GM21381 (cell line): ENCODE measurements around the gene UPK3A.
"Not testable (repeated sequence)": the region's sequence is repeated elsewhere in the genome, so short reads cannot be mapped to it uniquely, and the experiment has no call there.

Experiments used
- ATAC-seq: cut with Tn5 transposase; IDR thresholded peaks from one replicate; pipeline ENCODE4 v1.9.1; 2021; ENCODE audit warnings: mild to moderate bottlenecking, moderate library complexity; ENCODE audit not compliant: unreplicated experiment

UPK3A gene

DNA sequence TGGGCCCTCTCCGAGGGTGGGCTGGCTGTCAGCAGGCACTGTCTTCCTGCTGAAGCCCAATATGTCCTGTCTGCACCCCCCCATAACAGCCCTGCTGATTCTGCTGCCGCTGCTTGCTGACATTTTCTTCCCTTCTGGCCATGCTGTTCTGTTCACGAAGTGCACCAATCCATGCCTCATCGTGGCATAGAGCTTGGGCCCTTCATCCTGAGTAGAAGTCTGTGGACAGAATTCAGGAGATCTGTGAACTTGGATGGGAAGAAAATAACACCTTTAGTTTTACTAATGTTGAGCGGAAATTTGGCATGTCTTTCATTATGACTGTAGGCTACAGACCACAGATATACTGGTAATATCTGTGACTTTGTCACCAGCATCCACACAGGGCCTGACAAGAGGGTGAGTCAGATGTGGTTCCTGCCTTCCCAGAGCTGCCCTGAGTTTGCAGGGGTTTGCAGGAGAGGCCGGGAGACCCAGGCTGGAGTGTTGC, 29.9 kb upstream of the UPK3A start:
- ATAC-seq, result peak; percentile 52

DNA sequence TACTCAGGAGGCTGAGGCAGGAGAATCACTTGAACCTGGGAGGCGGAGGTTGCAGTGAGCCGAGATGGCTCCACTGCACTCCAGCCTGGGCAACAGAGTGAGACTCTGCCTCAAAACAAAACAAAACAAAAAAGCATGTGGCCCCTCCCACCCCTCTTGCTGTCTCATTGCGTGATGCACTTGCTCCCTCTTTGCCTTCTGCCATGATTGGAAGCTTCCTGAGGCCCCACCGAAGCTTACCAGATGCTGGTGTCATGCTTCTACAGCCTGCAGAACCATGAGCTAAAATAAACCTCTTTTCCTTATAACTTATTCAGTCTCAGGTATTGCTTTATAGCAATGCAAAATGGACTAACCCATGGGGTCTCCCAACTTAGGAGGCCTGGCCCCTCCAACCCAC, 26.8 kb upstream of the UPK3A start:
- not testable (repeated sequence) for ATAC-seq

DNA sequence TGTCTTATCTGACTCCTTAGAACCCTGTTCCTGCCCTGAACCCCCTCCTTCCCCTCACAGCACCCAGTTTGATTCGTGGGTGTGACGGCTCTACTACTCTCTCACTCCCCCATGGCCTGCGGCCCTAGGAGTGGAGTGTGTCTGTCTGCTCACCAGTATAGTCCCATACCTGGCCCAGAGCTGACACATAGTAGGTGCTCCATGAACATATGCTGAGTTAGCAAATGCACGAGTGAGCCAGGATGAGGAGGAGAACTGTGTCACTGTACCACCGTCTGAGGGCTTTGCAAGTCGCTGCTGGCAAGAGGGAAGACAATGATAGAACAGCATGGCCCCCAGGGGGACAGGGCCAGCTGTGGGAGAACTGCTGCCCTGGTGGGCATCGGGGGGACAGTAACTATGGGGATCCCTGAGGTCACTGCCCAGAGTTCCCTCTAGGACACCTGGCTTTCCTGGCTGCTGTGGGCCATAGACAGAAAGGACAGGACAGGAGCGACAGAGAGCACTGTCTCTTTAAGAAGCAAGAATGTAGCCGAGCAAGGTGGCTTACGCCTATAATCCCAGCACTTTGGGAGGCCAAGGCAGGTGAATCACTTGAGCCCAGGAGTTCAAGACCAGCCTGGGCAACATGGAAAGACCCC, 24.9 kb upstream of the UPK3A start:
- ATAC-seq, result no peak

DNA sequence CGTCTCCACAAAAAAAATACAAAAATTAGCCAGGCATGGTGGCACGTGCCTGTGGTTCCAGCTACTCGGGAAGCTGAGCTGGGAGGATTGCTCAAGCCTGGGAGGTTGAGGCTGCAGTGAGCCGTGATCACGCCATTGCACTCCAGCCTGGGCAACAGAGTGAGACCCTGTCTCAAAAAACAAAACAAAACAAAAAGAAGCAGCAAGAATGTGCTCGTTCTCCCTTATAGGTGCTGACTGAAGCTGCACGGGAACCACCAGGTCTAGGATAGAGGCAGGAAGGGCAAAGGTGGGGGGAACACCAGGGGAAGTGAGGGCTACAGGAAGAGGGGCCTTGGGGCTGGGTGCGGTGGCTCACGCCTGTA, 24.4 kb upstream of the UPK3A start:
- ATAC-seq, result not testable (repeated sequence)

DNA sequence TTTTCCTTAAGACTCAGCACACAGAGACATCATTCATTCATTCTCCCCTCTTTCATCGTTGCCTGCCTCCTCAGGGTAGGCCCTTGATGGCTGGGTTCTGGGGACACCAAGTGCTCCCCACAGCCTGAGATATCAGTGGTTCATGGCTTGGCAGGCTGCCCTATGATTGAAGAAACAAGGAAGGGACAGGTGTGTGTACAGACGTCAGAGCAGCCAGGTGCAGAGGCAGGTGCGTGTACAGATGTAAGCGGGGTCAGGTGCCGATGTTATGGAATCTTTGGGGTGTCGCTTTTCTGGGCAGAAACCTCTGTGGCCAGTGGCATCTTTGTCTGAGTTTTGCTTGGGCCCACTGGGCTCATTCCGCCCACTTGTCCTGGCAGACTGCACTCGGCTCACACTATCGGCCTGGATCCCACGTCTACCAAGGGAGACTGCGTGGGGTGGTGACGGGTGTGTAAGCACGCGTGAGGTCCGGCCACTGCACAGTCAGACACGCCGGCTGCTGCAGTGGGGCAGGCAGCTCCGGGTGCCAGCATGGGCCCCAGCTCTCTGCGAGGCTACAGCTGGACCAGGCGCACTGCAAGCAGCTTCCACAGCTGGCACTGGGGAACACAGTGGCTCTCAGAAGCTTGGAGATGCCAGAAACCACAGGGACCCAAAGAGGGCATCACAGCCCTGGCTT, 23.2 kb upstream of the UPK3A start:
- no peak for ATAC-seq

DNA sequence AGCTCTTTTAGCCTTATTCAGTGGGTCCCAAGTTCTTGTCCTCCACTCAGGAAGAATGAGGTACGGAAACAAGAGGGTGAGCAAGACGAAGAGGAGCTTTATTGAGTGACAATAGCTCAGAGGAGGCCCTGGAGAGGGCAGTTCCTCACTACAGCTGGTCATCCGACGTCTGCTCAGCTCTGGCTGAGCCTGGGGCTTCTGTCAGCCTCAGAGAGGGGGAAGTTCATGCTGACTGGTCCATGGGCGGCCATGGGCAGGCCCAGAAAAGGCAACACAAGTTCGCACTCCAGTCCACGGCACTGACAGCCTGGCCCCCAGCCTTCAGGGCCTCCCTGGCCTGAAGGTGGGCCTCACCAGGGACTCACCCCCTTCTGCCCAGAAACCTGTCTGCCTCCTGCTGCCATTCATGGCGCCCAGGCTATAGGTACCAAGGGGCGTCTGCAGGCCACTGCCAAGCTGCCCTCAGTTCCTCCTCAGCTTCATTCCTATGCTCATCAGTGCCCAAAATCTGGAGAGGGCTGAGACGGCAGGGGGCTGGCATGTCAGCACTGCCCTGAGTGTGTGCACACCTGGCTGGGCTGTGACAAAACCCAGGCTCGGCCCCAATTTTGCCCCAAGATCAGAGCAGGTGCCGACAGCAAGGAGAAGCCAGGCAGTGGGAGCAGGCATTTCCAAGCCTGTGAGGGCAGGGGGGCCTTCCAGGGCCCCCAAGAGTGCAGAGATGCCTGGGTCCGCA, 22.4 kb upstream of the UPK3A start:
- peak; percentile 5 for ATAC-seq

DNA sequence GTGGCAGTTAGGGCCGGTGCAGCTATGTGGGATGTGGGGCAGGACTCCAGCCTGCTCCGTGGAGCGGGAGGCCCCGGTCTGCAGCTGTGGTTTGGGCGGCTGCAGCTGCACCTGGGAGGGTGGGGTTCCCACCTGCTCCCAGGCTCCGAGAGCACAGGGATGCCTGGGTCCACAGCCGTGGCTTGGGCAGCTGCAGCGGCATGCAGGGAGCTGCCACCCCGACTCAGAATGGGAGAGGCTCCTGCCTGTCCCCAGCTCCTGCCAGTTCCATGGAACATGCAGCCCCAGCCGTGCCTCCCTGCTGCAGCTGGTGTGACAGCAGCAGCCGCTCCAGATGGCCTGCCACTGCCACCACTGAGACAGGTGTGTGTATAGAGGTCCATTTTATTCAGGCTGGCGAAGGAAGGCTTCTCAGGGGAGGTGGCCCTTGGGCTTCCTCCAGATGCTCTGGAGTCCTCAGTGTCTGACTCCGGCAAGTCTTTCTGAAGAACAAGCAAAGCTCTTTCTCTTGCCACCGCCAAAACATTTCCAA, 21.8 kb upstream of the UPK3A start:
- ATAC-seq, result peak; percentile 29

DNA sequence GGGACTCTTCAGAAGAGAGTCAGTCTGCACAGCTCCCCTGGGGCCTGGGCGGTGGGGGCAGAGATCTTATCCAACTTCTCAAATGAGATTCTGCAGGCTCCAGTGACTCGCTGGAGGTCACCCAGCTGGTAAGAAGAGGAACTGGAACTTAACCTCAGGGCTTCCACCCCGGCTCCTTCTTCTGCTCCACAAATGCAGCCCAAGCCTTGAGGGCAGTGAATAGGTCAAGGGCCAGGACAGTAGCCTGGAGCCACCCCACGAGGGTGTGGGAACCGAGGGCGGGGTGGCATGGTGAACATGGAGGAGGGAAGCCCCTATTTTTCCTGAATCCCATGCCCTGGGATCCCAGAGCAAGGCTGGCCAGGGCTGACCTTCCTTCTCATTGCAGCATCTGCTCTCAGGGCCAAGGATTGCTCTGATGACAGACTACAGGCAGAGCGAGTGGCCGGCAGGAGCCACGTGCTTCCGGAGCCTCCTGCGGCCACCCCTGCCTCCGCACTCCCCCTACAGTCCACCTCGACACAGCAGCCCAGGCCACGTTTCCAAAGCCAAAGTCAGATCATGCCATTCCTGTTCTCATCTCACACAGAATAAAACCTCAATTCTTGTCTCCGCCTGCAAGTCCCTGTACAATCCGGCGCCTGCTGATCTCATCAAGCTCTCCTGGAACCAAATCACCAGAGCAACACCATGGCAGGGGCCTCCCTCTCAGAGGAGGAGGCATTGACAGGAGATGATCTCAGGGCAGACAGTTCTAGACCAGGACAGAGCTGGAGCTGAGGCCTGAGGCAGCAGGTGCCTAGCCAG, 21.1 kb upstream of the UPK3A start:
- peak; percentile 74 for ATAC-seq

DNA sequence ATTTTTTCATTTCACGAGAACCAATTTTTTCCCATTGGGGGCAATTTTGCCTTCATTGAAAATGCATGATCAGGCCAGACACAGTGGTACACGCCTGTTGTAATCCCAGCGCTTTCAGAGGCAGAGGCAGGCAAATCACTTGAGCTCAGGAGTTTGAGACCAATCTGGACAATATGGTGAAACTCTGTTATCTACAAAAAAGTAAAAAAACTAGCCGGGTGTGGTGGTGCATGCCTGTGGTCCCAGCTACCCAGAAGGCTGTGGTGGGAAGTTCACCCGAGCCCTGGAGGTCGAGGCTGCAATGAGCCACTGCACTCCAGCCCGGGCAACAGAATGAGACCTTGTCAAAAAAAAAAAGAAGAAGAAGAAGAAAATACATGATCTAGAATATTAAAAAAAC, 19.2 kb upstream of the UPK3A start:
- no peak for ATAC-seq

DNA sequence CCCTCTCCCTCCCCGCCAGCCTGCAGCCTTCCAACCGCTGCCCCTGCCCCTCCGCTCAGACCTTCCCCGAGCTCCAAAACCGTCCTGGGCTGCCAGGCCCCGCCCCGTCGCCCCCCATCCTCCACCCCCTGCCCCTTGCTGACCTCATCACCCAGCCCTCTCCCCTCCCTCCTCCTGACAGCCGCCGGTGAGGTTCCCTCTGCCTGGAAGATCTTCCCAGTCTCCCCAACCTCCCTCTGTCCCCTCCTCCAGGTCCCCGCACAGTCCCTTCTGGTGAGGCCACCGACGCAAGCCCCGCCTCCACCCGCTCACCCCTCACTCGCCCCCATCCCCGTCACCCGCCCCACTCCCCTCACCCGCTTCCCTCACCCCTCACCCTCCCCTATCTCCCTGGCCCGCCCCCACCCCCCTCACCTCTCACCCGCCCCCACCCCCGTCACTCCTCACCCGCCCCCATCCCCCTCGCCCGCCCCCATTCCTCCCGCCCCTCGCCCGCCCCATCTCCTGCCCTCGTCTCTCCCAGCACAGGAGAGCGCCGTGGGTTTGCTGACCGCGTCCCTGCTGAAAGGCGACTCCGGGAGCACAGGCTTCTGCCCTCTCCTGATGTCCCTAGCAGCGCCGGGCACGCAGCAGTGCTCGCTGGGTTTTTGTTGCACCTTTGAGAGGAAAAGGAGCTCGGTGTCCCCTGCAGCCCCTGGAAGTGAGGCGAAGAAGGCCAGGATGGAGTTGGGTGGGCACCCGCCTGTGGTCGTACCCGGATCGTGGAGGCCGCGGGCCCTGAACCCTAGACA, 16.4 kb upstream of the UPK3A start:
- ATAC-seq, result no peak

DNA sequence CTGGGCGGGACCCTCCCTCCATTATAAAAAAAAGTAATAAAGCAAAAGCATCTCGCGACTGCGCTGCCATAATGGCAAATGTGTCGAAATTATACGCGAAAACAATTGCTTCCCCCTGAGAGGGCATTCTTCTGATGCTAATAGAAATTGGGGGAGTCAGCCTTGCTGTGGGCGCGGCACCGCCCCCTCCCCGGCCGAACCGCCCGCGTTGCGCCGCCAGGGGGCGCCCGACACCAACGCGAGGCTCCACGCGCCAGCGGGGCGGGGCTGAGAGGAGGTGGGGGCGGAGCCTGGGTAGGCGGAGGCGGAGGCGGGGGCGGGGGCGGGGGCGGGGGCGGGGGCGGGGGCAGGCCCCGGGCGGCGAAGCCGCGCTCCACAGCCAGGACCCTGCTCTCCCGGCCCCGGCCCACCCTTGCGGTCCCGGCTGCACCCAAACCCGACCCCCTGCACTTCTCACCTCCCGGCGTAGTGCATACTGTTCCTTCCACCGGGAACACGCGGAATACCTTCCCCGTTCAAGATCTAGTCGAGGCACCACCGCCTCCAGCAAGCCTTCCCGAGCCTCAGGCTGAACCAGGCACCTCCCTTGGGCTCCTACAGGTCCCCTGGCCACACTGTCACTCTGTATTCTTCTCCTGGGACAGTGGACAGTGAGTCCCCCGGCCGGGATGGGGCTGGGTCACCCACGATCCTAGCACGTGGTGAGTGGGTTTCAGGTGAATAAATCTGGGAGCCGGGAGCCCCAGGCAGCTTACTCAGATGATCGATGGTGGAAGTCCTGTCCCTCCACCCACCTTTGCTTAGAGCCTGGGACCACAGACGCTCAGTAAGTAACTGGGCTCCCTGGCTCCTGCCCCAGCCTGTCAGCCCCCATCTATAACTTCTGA, 15.5 kb upstream of the UPK3A start:
- peak; percentile 67 for ATAC-seq

DNA sequence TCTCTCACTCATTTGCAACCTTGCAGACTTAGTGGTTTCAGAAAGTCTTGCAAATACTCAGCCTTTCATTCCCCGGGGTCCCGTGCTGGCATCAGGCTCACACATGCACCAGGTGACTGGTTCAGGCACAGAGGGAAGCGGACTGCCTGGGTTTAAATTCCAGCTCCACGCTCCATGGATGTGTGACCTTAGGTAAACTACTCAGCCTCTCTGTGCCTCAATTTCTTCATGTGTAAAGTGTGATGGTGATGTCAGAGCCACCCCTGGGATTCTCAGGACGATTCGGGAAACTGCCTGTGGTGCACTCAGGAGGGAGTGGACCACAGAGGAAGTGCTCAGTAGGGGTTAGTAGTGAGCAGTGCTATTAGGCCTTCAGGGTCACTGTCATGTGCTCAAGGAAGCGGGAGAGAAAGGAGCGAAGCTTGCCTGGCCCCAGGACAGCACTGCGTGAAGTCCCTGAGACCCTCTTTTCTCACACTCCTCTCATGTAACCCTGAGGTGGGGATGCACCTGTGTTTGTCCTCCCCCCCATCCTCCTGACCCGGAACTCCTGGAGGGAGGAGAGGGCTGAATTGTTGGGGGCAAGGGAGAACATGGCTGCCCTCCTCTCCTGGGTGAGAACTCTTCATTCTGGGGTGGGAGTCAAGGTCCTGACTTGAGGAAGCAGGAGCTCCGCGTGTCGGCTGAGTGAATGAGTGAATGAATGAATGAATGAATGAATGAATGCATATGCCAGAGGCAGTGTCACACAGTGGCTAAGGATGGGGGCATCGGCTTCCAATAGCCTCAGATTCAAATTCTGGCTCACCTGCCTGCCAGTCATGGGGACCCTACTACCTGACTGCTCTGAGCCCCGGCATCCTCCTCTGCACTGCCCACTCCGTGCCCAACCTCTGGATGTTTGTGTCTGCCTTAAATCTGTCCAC, 14.4 kb upstream of the UPK3A start:
- ATAC-seq, result no peak

DNA sequence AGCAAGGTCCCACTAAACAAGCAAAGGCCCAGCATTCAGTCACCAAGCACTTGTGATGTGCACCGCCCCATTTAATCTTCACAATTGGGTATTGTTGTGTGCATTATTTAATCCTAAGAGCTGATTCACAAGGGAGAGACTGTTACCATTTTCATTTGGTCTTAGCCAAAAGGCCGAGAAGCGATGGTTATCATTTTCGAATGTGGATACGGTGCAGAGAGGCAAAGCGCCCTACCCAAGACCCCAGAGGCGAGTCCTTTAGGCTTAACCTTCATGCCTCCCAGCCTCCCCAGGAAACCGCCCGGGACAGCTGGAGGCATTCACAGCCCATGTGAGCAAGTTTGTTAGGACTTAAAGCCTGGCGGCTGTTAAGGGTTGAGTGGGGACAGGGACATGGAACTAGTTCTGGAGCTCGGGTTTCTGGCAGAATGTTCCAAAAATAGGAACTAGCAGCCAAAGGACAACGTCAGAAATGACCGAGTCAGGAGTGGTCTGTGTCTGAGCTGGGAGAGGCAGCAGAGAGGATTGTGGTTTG, 13.0 kb upstream of the UPK3A start:
- no peak for ATAC-seq

DNA sequence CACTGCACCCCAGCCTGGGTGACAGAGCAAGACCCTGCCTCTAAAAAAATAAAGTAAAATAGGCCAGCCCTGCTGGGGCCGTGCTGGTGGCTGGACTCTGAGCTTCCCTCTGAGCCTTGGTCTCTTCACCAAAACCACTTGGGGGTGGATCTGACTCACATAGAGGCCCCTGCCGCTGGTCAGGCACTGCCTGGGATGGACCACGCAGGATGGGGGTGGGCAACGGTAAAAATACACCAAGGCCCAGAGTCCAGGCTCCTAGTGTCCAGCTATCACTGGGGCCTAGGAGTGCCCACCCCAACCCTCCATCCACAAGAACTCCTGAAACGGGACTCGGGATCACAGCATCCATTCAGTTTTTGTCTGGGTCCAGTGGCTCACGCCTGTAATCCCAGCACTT, 12.3 kb upstream of the UPK3A start:
- ATAC-seq, result no peak

DNA sequence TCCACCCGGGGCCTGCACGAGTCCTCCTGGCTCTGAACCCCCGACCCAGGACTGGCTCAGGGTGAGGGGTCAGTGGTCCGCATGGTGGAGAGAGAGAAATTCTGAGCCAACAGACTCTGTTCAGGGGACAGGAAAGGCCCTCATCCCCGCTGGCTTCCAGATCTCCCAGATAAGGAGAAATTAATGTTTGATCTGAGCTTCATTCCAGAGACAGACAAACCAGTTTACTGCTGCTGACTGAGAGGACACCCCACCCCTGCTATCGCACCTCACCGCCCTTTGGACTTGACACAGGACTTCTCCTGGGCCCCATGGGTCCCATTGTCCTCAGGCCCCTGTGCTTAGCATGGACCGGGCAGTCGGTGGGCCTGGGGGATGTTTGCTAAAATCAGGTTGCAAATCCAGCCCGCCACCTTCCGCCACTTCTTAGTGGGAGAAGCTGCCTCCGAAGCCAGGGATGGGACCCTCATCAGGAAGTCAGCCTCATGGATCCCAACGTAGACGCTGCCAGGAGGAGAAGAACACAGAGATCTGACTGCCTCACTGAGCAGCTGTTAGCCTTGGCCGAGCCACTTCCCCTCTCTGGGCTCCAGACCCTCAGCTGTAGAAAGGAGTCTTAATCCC, 11.2 kb upstream of the UPK3A start:
- ATAC-seq, result no peak

DNA sequence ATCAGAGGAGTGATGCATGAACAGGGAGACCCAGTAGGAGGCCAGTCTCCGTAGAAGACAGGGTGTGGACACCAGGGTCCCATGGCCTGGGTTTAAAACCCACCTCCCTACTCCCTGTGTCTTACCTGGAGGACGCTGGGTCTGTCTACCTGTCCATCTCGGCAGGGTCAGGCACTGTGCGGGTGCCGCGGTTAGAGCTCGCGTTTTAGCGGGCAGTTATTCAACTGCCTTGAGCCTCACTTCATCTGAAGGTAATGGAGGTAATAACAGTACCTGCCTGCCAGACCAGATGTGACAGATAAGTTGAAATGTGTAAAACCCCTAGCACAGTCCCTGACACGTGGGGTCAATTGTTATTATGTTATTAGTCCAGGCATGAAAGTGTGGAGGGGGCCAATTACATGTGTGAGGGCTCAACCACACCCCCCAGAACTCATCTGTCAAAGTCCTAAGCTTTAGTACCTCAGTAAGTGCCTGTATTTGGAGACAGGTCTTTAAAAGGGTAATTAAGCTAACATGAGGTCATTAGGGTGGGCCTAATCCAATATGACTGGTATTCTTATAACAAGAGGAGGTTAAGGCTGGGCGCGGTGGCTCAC, 8.1 kb upstream of the UPK3A start:
- ATAC-seq, result no peak

DNA sequence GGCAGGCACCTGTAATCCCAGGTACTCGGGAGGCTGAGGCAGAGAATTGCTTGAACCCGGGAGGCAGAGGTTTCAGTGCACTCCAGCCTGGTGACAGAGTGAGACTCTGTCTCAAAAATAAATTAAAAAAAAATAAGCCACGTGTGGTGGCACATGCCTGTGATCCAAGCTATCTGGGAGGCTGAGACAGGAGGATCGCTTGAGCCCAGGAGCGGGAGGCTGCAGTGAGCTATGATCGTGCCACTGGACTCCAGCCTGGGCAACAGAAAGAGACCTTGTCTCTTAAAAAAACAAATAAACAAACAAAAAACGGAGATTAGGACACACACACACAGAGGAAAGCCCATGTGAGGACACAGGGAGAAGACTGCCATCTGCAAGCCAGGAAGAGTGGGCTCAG, 7.0 kb upstream of the UPK3A start:
- ATAC-seq, result not testable (repeated sequence)
